ENCODE measurements around the gene PSMD5.

PSMD5 gene

DNA sequence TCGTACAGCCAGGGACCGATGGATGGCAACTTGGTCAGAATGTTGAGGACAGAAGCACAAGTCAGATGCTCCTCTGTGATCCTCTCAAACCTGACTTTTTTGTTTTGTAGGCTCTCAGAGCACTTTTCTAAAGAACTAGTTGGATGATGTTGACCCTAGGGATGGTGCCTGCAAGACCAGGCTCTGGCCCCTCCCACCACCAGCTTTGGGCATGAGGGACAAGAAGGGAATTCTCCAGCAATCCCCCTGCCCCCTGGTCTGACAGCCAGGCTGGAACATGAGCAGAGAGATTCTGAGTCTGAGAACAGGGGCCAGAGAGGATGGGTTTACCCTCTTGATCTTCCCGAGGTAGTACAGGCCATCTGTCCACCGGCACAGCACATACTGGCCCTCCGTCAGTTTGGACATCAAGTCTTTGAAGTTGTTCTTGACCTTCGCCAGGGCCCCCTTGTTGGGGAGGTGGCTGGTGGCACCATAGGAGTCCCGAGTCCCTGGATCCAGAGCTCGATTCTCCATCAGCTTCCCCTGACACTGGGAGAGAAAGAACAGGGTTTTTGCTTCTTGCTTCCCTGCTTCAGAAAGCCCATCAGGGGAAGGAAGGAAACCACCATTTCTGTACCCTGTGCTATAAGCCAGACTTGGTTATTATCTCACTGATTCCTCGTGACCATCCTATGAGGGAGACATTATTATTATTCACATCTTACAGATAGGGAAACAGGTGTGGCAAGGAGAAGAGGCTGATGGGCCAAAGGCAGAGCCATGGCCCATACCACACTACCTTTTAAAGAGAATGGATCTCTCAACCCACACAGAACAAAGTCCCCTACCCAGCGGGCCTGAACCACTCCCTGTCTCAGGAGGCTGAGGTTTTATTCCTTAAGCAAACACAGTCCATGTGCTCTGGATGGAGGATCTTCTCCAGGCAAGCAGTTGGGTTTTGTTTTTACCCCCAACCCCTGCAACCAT lies 31.8 kb upstream of the PSMD5 start:
- no peak for DNase-seq

DNA sequence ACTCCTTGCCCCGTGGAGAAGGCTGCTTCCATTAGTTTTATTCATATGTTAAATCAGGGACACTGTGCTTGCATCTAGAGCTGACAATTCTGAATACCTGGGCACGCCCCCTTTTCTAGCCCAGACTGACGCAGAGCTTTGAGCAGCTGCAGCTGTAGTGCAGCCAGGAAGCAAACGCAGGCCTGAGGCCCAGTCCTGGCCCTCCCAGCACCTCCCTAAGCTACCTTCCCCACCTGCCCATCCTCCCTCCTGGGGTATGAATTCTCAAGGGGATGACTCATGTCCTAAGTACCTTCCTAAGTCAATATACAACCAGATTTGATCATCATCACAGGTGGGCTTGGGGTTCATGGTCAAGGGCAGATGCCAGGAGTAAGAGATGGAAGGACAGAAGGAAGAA lies 30.8 kb upstream of the PSMD5 start:
- DNase-seq = no peak

DNA sequence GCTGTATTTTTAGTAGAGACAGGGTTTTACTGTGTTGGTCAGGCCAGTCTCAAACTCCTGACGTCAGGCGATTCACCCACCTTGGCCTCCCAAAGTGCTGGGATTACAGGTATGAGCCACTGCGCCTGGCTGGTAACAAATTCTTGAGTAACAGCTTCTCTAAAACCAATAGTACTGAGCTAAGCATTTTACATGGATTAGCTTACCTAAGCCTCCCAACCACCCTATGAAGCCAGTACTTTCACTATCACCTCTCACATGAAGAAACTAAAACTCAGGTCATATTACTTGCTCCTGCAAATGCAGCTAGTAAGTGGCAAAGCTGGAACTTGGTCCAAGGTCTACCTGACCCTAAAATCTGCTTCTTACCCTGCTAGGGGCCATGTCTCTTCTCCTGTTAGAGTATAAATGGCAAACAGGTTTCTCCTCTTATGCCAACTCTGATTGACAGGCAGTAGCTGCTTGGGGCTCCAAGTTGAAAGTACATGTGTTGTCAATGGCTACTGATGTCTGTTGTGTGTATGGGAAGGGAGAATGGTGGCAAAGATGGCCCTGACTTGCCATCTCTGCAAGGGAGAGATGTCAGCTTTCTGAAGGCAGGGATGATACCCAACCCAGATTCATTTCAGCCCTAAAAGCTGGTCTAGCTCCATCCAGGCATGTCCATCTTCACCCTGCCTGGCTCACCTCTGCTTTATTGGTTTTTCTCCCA lies 30.2 kb upstream of the PSMD5 start:
- DNase-seq = no peak

DNA sequence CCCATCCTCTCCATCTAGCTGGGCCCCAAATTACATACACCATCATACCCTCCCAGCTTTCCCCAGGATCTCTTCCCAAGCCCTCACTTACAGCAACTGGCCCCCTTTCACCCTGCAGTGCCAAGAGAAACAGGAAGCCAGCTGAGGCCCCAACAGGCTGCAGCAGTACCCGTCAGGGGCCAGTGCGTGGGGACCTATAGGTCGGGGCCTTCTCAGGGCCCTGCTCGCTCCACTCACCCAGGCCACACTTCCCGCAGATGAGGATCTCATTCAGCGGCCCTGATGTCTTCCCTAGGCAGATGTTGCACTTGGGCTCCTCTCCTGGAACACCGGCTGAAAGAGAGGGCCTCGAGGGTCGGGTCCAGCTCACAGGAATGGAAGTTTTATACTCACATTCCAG lies 27.5 kb upstream of the PSMD5 start:
- no peak for DNase-seq

DNA sequence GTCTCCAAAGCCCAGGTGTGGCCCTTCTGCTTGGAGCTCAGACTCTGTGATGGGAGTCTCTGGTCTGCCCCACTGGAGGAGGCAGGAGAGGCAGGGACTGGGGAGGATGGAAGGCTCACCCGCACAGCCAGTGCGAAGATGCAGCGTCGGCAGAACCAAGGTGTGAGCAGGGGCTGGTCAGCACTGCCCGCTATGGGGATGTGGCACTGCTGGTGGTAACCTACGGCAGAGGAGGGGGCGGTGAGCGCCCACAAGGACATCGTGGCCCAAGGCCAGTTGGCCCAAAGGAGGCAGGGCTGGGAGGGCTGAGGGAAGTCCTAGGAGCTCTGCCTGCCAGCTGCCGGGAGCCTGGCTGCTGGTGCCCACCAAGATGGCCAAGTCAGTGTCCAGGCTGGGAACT lies 27.0 kb upstream of the PSMD5 start:
- DNase-seq = no peak

DNA sequence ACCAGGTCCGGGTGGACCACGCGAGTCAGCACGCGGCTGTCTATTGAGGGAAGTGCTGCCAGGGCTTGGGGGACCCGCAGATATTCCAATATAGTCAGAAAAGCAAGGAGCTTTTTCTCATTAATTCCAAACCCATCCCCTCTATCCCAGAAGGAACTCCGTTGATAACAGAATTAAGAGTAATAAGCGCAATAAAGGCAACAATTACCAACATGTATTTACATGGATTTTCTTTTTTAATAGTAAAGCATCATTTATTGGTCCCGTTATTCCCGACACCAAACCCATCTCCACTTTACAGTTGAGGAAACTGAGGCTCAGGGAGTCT lies 26.6 kb upstream of the PSMD5 start:
- DNase-seq = no peak

DNA sequence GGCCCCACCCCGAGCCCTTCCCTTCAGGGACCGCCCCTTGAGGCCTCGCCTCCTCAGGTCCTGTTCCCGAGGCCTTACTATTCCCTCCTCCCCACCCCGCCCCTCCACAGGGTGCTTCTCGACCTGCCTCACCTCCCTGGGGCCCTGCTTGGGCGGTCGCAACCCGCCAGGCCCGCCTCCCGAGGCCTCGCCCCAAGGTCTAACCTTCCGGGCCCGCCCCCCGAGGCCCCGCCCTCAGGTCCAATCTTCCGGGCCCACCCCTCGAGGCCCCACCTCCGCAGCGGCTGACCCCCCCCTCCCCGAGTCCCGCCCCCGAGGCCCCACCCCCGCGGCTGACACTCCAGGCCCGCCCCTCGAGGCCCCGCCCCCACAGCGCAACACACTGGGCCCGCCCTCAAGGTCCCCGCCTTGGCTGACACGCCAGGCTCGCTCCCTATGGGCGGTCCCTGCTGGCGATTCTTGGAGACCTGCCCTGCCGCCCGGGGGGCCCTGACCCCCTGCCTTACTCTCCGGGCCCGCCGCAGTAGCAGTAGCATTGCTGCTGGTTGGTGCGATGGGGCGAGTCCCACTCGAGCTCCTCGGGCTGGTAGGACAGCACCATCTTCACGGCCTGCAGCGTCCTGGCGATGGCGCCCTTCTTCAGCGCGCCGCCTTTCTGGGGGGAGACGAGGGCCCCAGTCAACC lies 26.1 kb upstream of the PSMD5 start:
- peak; percentile 96 to 97 for DNase-seq

DNA sequence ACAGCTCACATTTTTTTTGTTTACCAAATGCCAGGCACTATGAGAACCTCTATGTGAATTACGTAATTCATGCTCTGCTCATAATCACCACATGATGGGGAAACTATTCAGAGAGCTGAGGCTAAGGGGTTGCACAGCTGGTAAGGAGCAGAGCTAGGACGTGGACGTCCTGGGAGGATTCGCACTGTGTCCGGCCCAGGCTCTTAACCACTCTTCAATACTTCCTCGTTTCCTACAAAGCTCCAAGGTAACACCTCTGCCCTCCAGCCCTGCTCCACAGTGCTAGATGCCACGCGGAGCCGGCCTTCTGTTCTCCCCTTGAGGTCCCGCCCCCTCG lies 25.6 kb upstream of the PSMD5 start:
- DNase-seq = no peak

DNA sequence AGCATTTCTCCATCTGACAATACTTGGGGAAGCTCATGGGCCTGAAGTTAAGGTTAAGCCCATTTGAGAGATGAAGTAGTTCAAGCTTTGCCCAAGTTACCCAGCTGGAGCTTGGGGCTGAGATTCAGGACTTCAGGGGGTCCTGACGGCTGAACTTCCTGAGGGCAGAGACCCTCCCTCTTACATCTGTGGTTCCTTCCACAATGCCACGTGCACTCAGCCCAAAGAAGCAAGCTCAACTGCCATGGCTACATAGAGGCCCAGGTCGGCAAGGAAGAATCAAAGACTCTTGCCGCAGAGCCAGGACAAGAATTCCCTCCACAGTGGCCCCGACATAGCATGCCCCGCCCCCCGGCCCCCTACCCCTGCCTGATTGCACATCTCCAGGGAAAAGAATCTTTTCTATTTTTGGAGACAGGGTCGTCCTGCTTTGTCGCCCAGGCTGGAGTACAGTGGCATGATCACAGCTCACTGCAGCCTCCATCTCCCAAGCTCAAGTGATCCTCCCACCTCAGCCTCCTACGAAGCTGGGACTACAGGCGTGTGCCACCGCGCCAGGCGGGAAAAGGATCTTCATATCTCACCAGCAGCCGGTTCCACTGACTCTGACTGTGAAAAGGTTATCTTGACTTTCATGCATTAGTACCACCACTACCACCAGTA lies 25.1 kb upstream of the PSMD5 start:
- DNase-seq = no peak

DNA sequence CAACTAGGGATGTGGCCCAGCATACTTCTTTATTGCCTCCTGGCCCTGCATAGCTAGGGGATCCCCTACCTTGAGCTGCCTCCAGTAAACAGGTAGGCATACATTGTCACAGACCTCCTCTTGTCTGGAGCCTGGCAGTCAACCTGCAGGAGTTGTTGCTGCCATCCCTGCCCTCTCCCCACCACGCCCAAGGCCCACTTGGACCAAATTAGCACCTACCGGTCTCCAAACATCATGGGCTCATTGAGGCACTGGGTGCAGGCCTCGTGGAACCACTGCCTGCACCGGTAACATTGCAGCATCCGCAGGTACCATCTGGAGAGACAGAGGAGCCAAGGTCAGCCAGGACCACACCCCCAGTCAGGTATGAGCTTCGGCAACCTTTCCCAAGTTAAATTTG lies 23.9 kb upstream of the PSMD5 start:
- DNase-seq = no peak

DNA sequence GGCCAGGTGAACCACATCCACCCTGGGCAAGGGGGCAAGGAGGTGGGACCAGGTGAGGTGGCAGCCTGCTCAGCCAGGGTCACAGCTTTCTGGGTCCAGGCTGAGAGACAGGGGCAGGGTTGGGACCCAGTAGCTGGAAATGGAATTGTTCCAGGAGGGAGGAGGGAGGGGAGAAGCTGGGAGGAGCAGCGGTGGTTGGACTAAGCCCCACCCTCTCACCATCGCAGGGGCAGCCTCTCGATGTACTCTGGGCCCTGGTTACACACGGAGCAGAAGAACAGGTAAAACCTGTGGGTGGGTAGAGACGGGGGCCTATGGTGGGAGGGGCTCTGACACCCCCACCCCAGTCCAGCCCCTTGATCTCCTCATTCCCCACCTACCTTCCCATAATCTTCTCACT lies 23.1 kb upstream of the PSMD5 start:
- DNase-seq = no peak

DNA sequence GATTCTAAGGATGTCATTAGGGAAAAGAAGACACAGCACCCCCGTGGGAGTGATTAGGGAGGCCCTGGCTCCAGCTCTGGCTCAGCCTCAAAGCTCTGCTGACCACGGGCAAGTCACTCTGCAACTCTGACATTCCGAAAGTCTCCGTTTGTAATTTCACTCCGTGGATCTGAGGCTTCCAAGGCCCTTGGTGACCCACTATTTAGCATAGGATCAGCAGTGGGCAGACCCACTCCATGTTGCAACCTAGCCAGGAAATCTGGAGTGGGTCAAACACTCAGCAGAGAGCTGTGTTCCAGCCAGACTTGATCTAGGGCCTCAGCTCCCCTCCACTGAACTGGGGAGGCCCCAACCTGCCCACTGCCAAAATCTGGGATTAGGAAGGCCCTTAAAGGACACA lies 22.5 kb upstream of the PSMD5 start:
- no peak for DNase-seq

DNA sequence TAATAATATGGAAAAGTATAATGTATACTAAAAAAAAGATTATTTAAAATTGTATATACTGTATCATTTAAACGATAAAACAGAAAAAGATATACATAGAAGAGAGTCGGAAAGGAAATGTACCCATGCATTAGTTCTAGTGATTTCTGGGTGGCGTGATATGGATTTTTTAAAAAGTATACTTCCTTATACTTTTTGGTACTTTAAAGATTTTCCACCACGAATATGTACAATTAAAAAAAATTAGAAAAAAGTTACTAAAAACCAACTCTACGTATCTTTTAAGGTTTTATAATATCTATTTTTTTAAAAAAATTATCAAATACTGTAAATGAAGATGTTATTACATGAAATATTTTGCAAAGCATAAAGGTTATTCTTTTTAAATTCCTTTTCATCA lies 22.0 kb upstream of the PSMD5 start:
- DNase-seq = no peak

DNA sequence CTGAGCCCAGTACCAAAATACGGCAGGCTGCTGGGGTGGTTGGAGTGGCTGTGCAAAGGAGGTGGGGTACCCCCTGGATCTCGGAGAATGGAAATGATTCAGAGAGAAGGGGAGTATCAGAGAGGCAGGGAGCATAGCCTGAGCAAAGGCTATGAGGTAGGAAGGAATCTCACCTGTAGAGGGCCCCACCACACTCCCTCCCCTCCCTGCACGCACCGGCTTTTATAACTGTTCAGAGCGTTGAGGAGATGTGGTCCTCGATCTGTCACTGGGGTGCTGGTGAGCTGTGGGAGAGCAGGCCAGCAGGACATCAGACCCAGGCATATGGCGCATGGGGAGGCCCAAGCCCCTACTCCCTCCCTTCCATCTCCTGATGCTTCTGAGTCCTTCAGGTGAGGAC lies 21.1 kb upstream of the PSMD5 start:
- DNase-seq = no peak

DNA sequence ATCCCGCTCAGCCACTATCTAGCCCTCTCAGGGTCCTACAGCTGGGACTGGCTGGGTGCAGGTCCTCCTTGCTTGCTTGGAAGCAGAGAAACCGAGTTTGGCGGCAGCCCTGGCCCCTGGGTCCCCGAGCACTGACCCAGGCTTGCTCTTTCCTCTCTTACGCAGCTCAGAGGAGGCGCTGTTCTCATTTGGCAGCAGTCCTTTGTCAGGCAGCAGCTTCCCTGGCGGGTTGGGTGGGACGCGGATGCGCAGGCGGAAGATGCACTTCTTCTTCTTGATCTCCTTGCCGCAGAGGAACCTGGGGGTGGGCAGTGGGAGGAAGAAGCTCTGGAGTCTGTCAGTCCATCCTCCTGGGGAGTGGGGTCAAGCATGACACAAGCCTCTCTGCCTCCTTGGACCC lies 19.7 kb upstream of the PSMD5 start:
- no peak for DNase-seq

DNA sequence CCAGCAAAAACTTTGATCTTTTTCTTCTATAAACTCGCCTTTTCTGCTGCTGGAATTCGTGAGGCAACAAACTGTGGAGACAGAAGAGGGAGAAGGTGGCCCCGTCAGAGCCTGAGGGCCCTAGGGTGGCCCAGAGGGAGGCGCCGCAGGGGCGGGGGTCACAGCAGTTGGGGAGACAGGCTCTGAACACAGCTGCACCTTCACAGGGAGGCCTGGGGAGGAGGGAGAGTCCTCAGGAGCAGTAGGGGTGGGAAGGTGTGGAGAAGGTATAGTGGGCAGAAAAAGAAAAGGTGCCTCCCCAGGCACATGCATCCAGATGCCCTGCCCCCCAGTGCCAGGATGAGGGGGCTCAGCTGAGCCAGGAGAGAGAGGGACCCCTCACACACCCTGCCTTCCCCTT lies 19.2 kb upstream of the PSMD5 start:
- no peak for DNase-seq

DNA sequence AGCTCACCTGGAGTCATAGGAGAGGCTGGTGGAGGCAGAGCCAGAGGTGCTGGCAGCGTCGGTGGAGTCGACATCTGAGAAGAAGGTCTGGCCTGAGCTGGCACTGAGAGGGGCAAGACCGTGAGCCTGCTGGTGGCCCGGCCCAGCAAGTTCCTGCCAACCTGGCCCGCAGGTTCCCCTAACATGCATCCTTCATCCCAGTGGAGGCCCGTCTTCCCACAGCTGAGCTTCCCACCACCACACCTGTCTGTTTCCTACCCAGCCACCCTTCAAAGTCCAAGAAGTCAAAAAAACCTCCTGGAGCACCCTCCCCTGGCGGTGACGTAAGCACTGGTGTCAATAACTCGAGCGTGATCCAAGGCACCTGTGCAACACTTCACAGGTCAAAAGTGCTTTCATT lies 17.4 kb upstream of the PSMD5 start:
- DNase-seq = no peak

DNA sequence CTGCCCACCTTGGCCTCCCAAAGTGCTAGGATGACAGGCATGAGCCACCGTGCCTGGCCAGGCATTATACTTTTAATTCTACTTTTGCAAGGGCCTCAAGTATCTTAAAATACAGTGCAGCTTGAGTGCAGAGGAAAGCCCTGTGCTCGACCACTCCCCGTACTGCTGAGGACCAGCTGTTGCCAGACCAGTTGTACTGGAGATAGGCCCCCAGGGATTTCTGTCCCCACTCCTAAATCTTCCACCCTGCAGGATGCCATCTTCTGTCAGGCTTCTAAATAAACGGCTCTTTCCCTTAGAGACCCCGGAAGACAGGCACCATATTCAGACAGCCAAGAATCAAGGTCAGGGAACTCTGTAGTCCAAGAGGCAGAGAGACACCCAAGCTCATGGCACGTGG lies 16.6 kb upstream of the PSMD5 start:
- DNase-seq = no peak

DNA sequence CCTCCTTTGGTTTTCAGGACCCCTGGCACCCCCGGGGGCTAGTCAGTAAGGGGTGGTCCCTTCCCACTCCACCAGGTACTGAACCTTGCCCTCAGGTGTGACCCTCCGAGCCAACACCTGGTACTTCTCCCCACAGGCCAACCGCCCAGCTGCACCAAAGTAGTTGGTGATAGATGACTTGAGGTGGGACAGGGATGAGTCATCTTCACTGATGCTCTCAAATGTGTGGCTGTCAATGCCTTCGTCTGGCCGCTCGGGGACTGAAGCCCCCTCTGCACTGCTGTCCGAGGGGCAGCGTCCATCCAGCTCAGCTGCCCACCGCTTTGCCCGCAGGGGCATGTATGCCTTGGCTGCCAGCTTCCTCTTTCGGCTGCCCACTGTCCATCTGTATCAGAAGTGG lies 15.2 kb upstream of the PSMD5 start:
- no peak for DNase-seq

DNA sequence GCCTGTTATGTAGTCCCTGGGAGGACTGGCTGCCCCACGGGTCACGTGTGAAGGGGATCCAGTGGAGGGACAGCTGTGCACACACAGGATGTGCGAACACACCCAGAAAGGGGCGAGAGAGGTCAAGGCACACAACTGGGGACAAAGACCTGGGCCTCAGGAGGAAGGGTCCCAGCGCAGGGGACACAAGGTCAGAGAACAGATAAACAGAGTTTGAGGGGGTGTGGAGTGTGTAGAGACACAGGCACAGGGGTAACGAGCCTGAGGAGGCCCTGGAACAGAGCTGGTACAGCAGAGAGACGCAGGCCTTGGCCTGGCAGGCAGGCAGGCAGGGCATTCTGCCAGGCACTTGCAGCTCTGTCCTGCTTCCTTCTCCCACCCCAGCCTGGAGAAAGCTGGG lies 14.8 kb upstream of the PSMD5 start:
- DNase-seq = no peak

DNA sequence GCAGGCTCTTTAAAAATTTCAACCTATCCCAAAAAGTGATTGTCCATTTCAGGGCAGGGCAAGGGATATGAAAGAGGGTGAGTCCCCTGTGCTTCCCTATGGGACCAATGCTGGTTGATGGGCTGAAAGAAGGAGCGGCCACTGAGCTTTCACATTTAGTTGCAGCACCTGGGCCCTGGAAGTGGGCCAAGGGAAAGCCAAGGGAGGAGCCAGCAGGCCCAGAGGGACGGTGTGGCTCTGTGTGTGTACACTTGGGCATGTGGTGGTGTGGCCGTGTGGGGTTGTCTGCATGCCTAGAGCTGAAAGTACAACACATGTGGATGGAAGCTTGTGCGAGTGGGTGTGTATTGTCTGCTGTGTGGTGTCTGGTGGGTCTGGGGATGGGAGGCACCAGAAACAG lies 14.0 kb upstream of the PSMD5 start:
- DNase-seq = no peak

DNA sequence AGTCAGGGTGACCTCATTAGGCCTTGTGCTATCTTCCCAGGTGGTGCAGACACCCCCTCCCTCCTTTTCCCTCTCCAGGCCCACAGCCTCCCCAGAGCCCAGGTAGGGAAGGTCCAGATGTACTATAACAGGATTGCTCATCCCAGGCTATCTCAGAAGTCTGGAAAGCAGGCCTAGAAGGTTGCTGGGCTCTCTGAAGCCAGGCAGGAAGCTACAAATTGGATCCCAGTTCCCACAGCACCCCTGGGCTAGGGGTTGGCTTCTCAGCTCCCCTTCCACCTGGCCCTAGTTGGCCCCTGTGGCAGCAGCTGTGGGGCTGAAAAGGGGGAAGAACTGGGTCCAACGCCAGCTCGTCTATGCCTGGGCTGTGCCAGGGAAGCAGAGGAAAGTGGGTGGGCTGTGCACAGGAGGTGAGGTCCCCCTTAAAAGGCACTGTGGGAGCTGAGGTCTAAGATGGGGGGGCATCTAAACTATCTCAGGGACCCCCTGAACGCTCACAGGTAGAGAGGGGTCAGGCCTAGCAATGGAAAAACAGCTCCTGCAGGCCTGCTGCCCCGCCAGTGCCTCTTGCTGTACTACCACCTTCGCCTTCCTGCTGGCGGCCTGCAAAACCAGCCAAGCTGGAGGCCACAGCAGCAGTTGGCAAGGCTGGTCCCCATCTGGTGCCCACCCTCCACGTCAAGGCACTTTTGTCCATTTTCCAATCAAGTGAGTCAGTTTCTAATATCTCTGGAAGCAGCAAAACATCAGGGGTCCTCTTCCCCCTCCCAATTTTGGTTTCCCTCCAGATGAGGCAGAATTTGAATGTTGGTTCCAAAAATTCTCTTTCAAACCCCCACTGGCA lies 13.3 kb upstream of the PSMD5 start:
- no peak for DNase-seq

Data from activated CD4-positive, alpha-beta T cell treated with anti-CD3 and anti-CD28 coated beads, Interleukin-2, amount 50 U/mL, for 4 hours (primary cell).